Measurements from ENCODE around the gene CDRT4. TPM values are rescaled to one million over a fixed set of nuclear protein-coding genes. Genes with fewer than 3 reads are reported as not detected.

CDRT4 gene
- total RNA-seq, 1 experiment from 2014 or later, result 6.2 TPM

GRCh38 chr17:15481481-15481880, 14.1 kb upstream of the CDRT4 start:
- ATAC-seq (no peak), DNase-seq (ENCODE audit: low read depth, low spot score) (no peak)
- H3K4me1 ChIP-seq (ENCODE audit: control insufficient read depth in 1 of 2, insufficient read depth in 2 of 2, low read length in 2 of 2), result peaks cover 11 to 18% of the 10 kb centered on the region in 2 experiments
- intact Hi-C loops (cut with micrococcal nuclease), result no loop called here
- H3K27me3 ChIP-seq (ENCODE audit: insufficient read depth, low read length), result no peaks in the 10 kb centered on the region
- no peak overlapping the region for H2AFZ ChIP-seq (ENCODE audit: low read depth, low read length, poor library complexity, severe bottlenecking)
- H3K36me3 ChIP-seq (ENCODE audit: control insufficient read depth in 1 of 2, insufficient read depth in 2 of 2, low read length in 2 of 2), result no peaks in the 10 kb centered on the region; a peak in 1 of 4 replicates
- H3K4me3 ChIP-seq (replicated peaks in 1 of 2; ENCODE audit: low read depth in 1 of 2, low read length in 2 of 2), result no peak overlapping the region
- H3K9me2 ChIP-seq (ENCODE audit: insufficient read depth), result no peaks in the 10 kb centered on the region
- H4K20me1 ChIP-seq (ENCODE audit: insufficient read depth), result no peaks in the 10 kb centered on the region
- H3K9ac ChIP-seq (ENCODE audit: low read length), result no peak overlapping the region
- ChIA-PET POLR2A (no interaction called here), RAD21 (ENCODE audit: low non-redundant PET in 1 of 2, low total read pairs in 2 of 2, uncharacterized antibody in 2 of 2, unreplicated experiment in 2 of 2) (no interaction called here), CTCF (no interaction called here)
- H3K4me2 ChIP-seq (ENCODE audit: low read length), result no peak overlapping the region
- BruUV-seq (replicated peaks), result no TSS peak
- no peak overlapping the region for H3K27ac ChIP-seq (ENCODE audit: low read depth, low read length)
- TF ChIP-seq POLR2AphosphoS5 (IDR thresholded peaks at IDR 0.05; ENCODE audit: low read depth, low read length), result no peak
- H3K79me2 ChIP-seq (ENCODE audit: insufficient read depth, low read length), result no peaks in the 10 kb centered on the region
- no peaks in the 10 kb centered on the region for H3K9me3 ChIP-seq (ENCODE audit: control insufficient read depth in 1 of 2, insufficient read depth in 1 of 2, low read depth in 1 of 2, low read length in 2 of 2)

- H3K9ac ChIP-seq (ENCODE audit: low read length), result no peak overlapping the region
- no peaks in the 10 kb centered on the region for H3K79me2 ChIP-seq (ENCODE audit: insufficient read depth, low read length)
- ChIA-PET POLR2A (no interaction called here), CTCF (interaction anchor here (1.1 kb wide), 1 partner anchor 23 kb away, joined by 7 read pairs; no protein-coding TSS in a partner anchor), RAD21 (ENCODE audit: low non-redundant PET in 1 of 2, low total read pairs in 2 of 2, uncharacterized antibody in 2 of 2, unreplicated experiment in 2 of 2) (no interaction called here)
- peak overlapping the region; percentile 31 for H3K4me2 ChIP-seq (ENCODE audit: low read length)
- BruUV-seq (replicated peaks), result no TSS peak
- H3K27ac ChIP-seq (ENCODE audit: low read depth, low read length), result no peak overlapping the region
- H3K4me1 ChIP-seq (ENCODE audit: control insufficient read depth in 1 of 2, insufficient read depth in 2 of 2, low read length in 2 of 2), result peaks cover 11 to 18% of the 10 kb centered on the region in 2 experiments
- DNase-seq (ENCODE audit: low read depth, low spot score), result no peak
- H3K27me3 ChIP-seq (ENCODE audit: insufficient read depth, low read length), result no peaks in the 10 kb centered on the region
- H2AFZ ChIP-seq (ENCODE audit: low read depth, low read length, poor library complexity, severe bottlenecking), result no peak overlapping the region
- no peaks in the 10 kb centered on the region for H3K36me3 ChIP-seq (ENCODE audit: control insufficient read depth in 1 of 2, insufficient read depth in 2 of 2, low read length in 2 of 2)
- intact Hi-C loops (cut with micrococcal nuclease), result no loop called here
- no peaks in the 10 kb centered on the region for H4K20me1 ChIP-seq (ENCODE audit: insufficient read depth)
- no peaks in the 10 kb centered on the region for H3K9me2 ChIP-seq (ENCODE audit: insufficient read depth)
- TF ChIP-seq POLR2A (IDR thresholded peaks at IDR 0.05; ENCODE audit: borderline replicate concordance, extremely low read depth, insufficient read depth, insufficient read length), result no peak
- no peak for TF ChIP-seq FOSL1 (IDR thresholded peaks at IDR 0.05; ENCODE audit: low read depth)
- no peak for TF ChIP-seq POLR2AphosphoS5 (IDR thresholded peaks at IDR 0.05; ENCODE audit: low read depth, low read length)
- no peak for TF ChIP-seq EGR1 (IDR thresholded peaks at IDR 0.05; ENCODE audit: low read depth)
- no peak for ATAC-seq
- no peak overlapping the region for H3K4me3 ChIP-seq (replicated peaks in 1 of 2; ENCODE audit: low read depth in 1 of 2, low read length in 2 of 2)
- H3K9me3 ChIP-seq (ENCODE audit: control insufficient read depth in 1 of 2, insufficient read depth in 1 of 2, low read depth in 1 of 2, low read length in 2 of 2), result no peaks in the 10 kb centered on the region
These were observed 12.8 kb upstream of the CDRT4 start for GRCh38 chr17:15480204-15480603.

All from HCT116 (cell line).